GM23338 (cell line): ENCODE results near the gene PIGR. TPM values are rescaled to one million over a fixed set of nuclear protein-coding genes. Genes with fewer than 3 reads are reported as not detected.

Source experiments
- EZH2 ChIP-seq: fragments of 200-600 bp; sonication (generic); IDR thresholded peaks from one replicate; pipeline ENCODE4 v1.8.0; 2017; ENCODE audit warnings: antibody characterized with exemption, mild to moderate bottlenecking, low read depth; ENCODE audit not compliant: unreplicated experiment
- EZH2phosphoT487 ChIP-seq: fragments of 200-600 bp; sonication (generic); IDR thresholded peaks from one replicate; pipeline ENCODE4 v1.8.1; 2018; ENCODE audit warnings: antibody characterized with exemption; ENCODE audit not compliant: unreplicated experiment
- JUNB ChIP-seq: IDR thresholded peaks from one replicate; pipeline ENCODE4 v1.6.1; 2016; ENCODE audit warnings: antibody characterized with exemption; ENCODE audit not compliant: unreplicated experiment
- POLR2AphosphoS5 ChIP-seq: IDR thresholded peaks from 2 replicates; pipeline ENCODE4 v1.6.1; 2016; ENCODE audit warnings: antibody characterized with exemption, low read depth
- STAT1 ChIP-seq: IDR thresholded peaks from one replicate; pipeline ENCODE4 v1.6.1; 2016; ENCODE audit warnings: antibody characterized with exemption; ENCODE audit not compliant: unreplicated experiment
- polyA plus RNA-seq: library from polyadenylated mRNA; unstranded; fragments of >200 nt; fragmentation: Nextera tagmentation; extraction: Ambion mirVana; gene quantifications from 2 replicates; pipeline ENCODE4 v1.2.1, GENCODE V29; 2016
- total RNA-seq: library from RNA; depleted of rRNA; stranded (reverse); fragments of >200 nt; shearing (Covaris generic); gene quantifications from 2 replicates; pipeline ENCODE4 v1.2.3, GENCODE V29; 2014
- TF ChIP-seq, protein P1 (sequence below): fragments of 250-450 bp; sonication (Bioruptor Pico); IDR thresholded peaks from 2 replicates; pipeline ENCODE4 v1.5.0; 2020; ENCODE audit warnings: mild to moderate bottlenecking, moderate library complexity
- TF ChIP-seq, protein P2 (sequence below): IDR thresholded peaks from one replicate; pipeline ENCODE4 v1.6.1; 2018; ENCODE audit warnings: antibody characterized with exemption; ENCODE audit not compliant: unreplicated experiment

PIGR gene
- total and polyA plus RNA-seq, 2 experiments from 2014 or later = not detected

DNA sequence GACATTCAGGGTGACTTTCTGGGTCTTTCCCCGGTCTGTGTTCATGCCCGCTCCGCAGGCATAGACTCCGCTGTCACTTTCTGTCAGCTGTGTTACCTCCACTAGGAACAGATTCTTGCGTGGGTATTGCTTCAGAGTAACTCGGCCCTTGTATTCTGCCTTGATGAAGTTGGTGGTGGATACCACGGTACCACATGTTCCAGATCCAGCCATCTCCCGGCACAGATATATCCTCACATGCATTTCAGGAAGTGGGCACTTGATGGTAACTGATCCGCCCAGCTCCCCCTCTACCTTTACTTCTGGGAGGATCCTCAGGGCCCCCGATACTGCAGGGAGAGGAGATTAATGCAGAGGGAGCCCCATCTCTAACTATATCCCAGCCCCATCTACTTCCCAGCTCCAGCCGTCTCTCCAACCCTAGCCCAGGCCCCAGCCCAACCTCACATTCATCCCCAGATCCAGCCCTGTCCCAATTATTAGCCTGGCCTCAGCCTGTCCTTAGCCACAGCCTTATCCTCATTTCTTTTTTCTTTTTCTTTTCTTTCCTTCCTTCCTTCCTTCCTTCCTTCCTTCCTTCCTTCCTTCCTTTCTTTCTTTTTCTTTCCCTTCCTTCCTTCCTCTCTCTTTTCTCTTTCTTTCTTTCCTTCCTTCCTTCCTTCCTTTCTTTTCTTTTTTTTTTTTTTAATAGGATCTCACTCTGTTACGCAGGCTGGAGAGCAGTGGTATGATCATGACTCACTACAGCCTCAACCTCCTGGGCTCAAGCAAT is 32.3 kb downstream of the PIGR start (continued):
- TF ChIP-seq, protein P1, sequence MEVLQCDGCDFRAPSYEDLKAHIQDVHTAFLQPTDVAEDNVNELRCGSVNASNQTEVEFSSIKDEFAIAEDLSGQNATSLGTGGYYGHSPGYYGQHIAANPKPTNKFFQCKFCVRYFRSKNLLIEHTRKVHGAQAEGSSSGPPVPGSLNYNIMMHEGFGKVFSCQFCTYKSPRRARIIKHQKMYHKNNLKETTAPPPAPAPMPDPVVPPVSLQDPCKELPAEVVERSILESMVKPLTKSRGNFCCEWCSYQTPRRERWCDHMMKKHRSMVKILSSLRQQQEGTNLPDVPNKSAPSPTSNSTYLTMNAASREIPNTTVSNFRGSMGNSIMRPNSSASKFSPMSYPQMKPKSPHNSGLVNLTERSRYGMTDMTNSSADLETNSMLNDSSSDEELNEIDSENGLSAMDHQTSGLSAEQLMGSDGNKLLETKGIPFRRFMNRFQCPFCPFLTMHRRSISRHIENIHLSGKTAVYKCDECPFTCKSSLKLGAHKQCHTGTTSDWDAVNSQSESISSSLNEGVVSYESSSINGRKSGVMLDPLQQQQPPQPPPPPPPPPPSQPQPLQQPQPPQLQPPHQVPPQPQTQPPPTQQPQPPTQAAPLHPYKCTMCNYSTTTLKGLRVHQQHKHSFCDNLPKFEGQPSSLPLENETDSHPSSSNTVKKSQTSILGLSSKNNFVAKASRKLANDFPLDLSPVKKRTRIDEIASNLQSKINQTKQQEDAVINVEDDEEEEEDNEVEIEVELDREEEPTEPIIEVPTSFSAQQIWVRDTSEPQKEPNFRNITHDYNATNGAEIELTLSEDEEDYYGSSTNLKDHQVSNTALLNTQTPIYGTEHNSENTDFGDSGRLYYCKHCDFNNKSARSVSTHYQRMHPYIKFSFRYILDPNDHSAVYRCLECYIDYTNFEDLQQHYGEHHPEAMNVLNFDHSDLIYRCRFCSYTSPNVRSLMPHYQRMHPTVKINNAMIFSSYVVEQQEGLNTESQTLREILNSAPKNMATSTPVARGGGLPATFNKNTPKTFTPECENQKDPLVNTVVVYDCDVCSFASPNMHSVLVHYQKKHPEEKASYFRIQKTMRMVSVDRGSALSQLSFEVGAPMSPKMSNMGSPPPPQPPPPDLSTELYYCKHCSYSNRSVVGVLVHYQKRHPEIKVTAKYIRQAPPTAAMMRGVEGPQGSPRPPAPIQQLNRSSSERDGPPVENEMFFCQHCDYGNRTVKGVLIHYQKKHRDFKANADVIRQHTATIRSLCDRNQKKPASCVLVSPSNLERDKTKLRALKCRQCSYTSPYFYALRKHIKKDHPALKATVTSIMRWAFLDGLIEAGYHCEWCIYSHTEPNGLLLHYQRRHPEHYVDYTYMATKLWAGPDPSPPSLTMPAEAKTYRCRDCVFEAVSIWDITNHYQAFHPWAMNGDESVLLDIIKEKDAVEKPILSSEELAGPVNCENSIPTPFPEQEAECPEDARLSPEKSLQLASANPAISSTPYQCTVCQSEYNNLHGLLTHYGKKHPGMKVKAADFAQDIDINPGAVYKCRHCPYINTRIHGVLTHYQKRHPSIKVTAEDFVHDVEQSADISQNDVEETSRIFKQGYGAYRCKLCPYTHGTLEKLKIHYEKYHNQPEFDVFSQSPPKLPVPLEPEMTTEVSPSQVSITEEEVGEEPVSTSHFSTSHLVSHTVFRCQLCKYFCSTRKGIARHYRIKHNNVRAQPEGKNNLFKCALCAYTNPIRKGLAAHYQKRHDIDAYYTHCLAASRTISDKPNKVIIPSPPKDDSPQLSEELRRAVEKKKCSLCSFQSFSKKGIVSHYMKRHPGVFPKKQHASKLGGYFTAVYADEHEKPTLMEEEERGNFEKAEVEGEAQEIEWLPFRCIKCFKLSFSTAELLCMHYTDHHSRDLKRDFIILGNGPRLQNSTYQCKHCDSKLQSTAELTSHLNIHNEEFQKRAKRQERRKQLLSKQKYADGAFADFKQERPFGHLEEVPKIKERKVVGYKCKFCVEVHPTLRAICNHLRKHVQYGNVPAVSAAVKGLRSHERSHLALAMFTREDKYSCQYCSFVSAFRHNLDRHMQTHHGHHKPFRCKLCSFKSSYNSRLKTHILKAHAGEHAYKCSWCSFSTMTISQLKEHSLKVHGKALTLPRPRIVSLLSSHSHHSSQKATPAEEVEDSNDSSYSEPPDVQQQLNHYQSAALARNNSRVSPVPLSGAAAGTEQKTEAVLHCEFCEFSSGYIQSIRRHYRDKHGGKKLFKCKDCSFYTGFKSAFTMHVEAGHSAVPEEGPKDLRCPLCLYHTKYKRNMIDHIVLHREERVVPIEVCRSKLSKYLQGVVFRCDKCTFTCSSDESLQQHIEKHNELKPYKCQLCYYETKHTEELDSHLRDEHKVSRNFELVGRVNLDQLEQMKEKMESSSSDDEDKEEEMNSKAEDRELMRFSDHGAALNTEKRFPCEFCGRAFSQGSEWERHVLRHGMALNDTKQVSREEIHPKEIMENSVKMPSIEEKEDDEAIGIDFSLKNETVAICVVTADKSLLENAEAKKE (CRISPR knock-in tag) = no peak
- TF ChIP-seq EZH2phosphoT487 = no peak
- no peak for TF ChIP-seq POLR2AphosphoS5
- TF ChIP-seq, protein P2, sequence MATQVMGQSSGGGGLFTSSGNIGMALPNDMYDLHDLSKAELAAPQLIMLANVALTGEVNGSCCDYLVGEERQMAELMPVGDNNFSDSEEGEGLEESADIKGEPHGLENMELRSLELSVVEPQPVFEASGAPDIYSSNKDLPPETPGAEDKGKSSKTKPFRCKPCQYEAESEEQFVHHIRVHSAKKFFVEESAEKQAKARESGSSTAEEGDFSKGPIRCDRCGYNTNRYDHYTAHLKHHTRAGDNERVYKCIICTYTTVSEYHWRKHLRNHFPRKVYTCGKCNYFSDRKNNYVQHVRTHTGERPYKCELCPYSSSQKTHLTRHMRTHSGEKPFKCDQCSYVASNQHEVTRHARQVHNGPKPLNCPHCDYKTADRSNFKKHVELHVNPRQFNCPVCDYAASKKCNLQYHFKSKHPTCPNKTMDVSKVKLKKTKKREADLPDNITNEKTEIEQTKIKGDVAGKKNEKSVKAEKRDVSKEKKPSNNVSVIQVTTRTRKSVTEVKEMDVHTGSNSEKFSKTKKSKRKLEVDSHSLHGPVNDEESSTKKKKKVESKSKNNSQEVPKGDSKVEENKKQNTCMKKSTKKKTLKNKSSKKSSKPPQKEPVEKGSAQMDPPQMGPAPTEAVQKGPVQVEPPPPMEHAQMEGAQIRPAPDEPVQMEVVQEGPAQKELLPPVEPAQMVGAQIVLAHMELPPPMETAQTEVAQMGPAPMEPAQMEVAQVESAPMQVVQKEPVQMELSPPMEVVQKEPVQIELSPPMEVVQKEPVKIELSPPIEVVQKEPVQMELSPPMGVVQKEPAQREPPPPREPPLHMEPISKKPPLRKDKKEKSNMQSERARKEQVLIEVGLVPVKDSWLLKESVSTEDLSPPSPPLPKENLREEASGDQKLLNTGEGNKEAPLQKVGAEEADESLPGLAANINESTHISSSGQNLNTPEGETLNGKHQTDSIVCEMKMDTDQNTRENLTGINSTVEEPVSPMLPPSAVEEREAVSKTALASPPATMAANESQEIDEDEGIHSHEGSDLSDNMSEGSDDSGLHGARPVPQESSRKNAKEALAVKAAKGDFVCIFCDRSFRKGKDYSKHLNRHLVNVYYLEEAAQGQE = no peak
- TF ChIP-seq EZH2 = no peak
- TF ChIP-seq JUNB = no peak
- no peak for TF ChIP-seq STAT1
